ENCODE results near the gene ISYNA1. TPM values are rescaled to one million over a fixed set of nuclear protein-coding genes. Genes with fewer than 3 reads are reported as not detected.
A peak's percentile ranks its signal among the peaks of the same experiment; 100 is the strongest.

Gene ISYNA1
- total and polyA plus RNA-seq, 2 donors (not counting 1 experiment from before 2014, with no cell fraction given), result 22.6 to 28.3 TPM

GRCh38 chr19:18438331-18439024 is 545 bp upstream of the ISYNA1 start:
- H2AFZ ChIP-seq (ENCODE audit: insufficient read depth, low read depth, low read length, poor library complexity, severe bottlenecking), result peak overlapping the region; percentile 68
- ChIA-PET POLR2A (no interaction called here), CTCF (interaction anchor here (3.3 kb wide), 1 partner anchor 22 kb away, joined by 11 read pairs; no protein-coding TSS in a partner anchor)
- H3K4me2 ChIP-seq (replicated peaks; ENCODE audit: low read depth, low read length, poor library complexity, severe bottlenecking), result peak overlapping the region; percentile 90
- no peaks in the 10 kb centered on the region for H3K27me3 Mint-ChIP-seq
- H3K4me3 ChIP-seq (ENCODE audit: control extremely low read depth in 1 of 5, extremely low read depth in 1 of 5, insufficient read depth in 1 of 5, low read depth in 2 of 5, low read length in 4 of 5), result peak overlapping the region in 3 of 5 experiments; percentile 59 to 62 (median 62)
- no peak overlapping the region for H3K27ac ChIP-seq (ENCODE audit: low read length in 2 of 2)
- H3K79me2 ChIP-seq (ENCODE audit: control insufficient read depth, insufficient read depth, low read length), result no peaks in the 10 kb centered on the region
- H3K9me3 Mint-ChIP-seq (ENCODE audit: insufficient read depth), result no peaks in the 10 kb centered on the region
- no peak overlapping the region for H3K9ac ChIP-seq (ENCODE audit: low read length)
- intact Hi-C loops (cut with micrococcal nuclease), result no loop called here
- peaks cover 0 to 2% of the 10 kb centered on the region in 2 experiments for H3K36me3 ChIP-seq (replicated peaks in 1 of 2; ENCODE audit: control extremely low read depth in 1 of 2, control insufficient read depth in 1 of 2, extremely low read depth in 1 of 2, insufficient read depth in 2 of 2, low read length in 1 of 2)
- WGBS (ENCODE audit: insufficient coverage), result 70% methylated on average over 15 of the region's 24 CpGs
- ATAC-seq (ENCODE audit: low read depth) (no peak), DNase-seq (no peak)
- peak overlapping the region; percentile 56 for H3K4me3 Mint-ChIP-seq
- H3K4me1 Mint-ChIP-seq, result peaks cover 36% of the 10 kb centered on the region
- peaks cover 31% of the 10 kb centered on the region for H4K20me1 ChIP-seq (ENCODE audit: control insufficient read depth, insufficient read depth, low read length, poor library complexity, severe bottlenecking)
- peaks cover 21 to 41% of the 10 kb centered on the region in 2 donors for H3K4me1 ChIP-seq (ENCODE audit: control insufficient read depth in 2 of 2, insufficient read depth in 2 of 2, low read length in 2 of 2)
- H3K27ac Mint-ChIP-seq, result peak overlapping the region; percentile 53
- no peaks in the 10 kb centered on the region for H3K27me3 ChIP-seq (replicated peaks in 1 of 4; ENCODE audit: control extremely low read depth in 1 of 4, control insufficient read depth in 3 of 4, insufficient read depth in 4 of 4, low read length in 3 of 4)
- no peak for TF ChIP-seq EZH2 (IDR thresholded peaks at IDR 0.05; ENCODE audit: borderline replicate concordance, insufficient read depth, low read depth, low read length, poor library complexity, severe bottlenecking)
- TF ChIP-seq CTCF (IDR thresholded peaks at IDR 0.05), result no peak
- H3K9me3 ChIP-seq (ENCODE audit: control extremely low read depth in 1 of 3, control insufficient read depth in 2 of 3, insufficient read depth in 1 of 3, low read length in 2 of 3), result no peaks in the 10 kb centered on the region
